Lower lobe of right lung (tissue), 2 donors: ENCODE data around the gene LYSET. TPM values are rescaled to one million over a fixed set of nuclear protein-coding genes. Genes with fewer than 3 reads are reported as not detected.
A peak's percentile ranks its signal among the peaks of the same experiment; 100 is the strongest.

ENCODE experiments used
- ATAC-seq, 2 donors: fragments of 200-7000 bp; cut with Tn5 transposase; one replicate each; pipeline ENCODE4 v1.9.1; 2020 to 2022; ENCODE audit warnings: mild to moderate bottlenecking in 2 of 2, moderate library complexity in 2 of 2
- DNase-seq: peaks from one replicate; pipeline ENCODE4 v3.0.0-alpha.2; 2020
- H3K27ac ChIP-seq: fragments of 200-600 bp; one replicate; pipeline ENCODE4 v1.8.0; 2022
- H3K27me3 ChIP-seq: fragments of 200-600 bp; one replicate; pipeline ENCODE4 v1.8.0; 2022; ENCODE audit warnings: low read depth
- H3K36me3 ChIP-seq: fragments of 200-600 bp; one replicate; pipeline ENCODE4 v1.8.0; 2022; ENCODE audit warnings: mild to moderate bottlenecking
- H3K4me1 ChIP-seq: fragments of 200-600 bp; one replicate; pipeline ENCODE4 v1.8.0; 2022
- H3K4me3 ChIP-seq: fragments of 200-600 bp; one replicate; pipeline ENCODE4 v1.8.0; 2022; ENCODE audit warnings: mild to moderate bottlenecking
- H3K9me3 ChIP-seq: fragments of 200-600 bp; one replicate; pipeline ENCODE4 v1.8.0; 2022
- CTCF ChIP-seq: fragments of 200-600 bp; IDR thresholded peaks from one replicate; pipeline ENCODE4 v1.8.0; 2022; ENCODE audit warnings: antibody characterized with exemption, mild to moderate bottlenecking
- intact Hi-C: fragments of 100-400 bp; cut with DNase I; formaldehyde crosslinking; loops from one replicate; pipeline ENCODE4 v1.11.0; 2022
- total RNA-seq: library from RNA; stranded (reverse); fragmentation: NEBNext Ultra II Directional; extraction: Animal tissue kit (Norgen Biotek cat#: 25700); gene quantifications from one replicate; pipeline ENCODE4 v1.2.1, GENCODE V29; 2021
- donor health status: DM: no; HTN: yes; CAD: no; lungs with severe emphysema.

Gene LYSET
- total RNA-seq, 1 donor from 2014 or later: 43.9 TPM

GRCh38 chr14:93207468-93208308 is 22.6 kb downstream of the LYSET start:
- ATAC-seq (peak; percentile 79 to 83), DNase-seq (no peak)
- Histone ChIP-seq H3K27me3 (no peaks in the 10 kb centered on the region), H3K36me3 (peaks cover 22% of the 10 kb centered on the region), H3K9me3 (no peaks in the 10 kb centered on the region), H3K27ac (peak overlapping the region; percentile 89), H3K4me3 (peak overlapping the region; percentile 82), H3K4me1 (peaks cover 27% of the 10 kb centered on the region)
- intact Hi-C loops: no loop called here
- TF ChIP-seq CTCF: peak; percentile 27

GRCh38 chr14:93212432-93212831 is 27.3 kb downstream of the LYSET start:
- no peaks in the 10 kb centered on the region for H3K27me3 ChIP-seq
- no peak overlapping the region for H3K4me3 ChIP-seq
- H3K4me1 ChIP-seq: peaks cover 15% of the 10 kb centered on the region
- intact Hi-C loops: no loop called here
- no peak for DNase-seq
- no peak overlapping the region for H3K27ac ChIP-seq
- H3K9me3 ChIP-seq: no peaks in the 10 kb centered on the region
- ATAC-seq: no peak
- no peak for TF ChIP-seq CTCF
- H3K36me3 ChIP-seq: peaks cover 69% of the 10 kb centered on the region

- no peak for TF ChIP-seq CTCF
- no peaks in the 10 kb centered on the region for H3K9me3 ChIP-seq
- intact Hi-C loops: no loop called here
- no peaks in the 10 kb centered on the region for H3K4me1 ChIP-seq
- H3K27me3 ChIP-seq: no peaks in the 10 kb centered on the region
- H3K27ac ChIP-seq: no peak overlapping the region
- no peak for ATAC-seq
- H3K4me3 ChIP-seq: no peak overlapping the region
- DNase-seq: no peak
- peaks cover 88% of the 10 kb centered on the region for H3K36me3 ChIP-seq
Observed at GRCh38 chr14:93214598-93214997, 29.5 kb downstream of the LYSET start.

GRCh38 chr14:93219103-93219726 is 34.1 kb downstream of the LYSET start:
- peak; percentile 48 for TF ChIP-seq CTCF
- H3K9me3 ChIP-seq: no peaks in the 10 kb centered on the region
- no peaks in the 10 kb centered on the region for H3K4me1 ChIP-seq
- no peaks in the 10 kb centered on the region for H3K27me3 ChIP-seq
- H3K4me3 ChIP-seq: no peak overlapping the region
- ATAC-seq: peak in 1 of 2 donors; percentile 68
- no peak for DNase-seq
- H3K36me3 ChIP-seq: peaks cover 98% of the 10 kb centered on the region
- intact Hi-C loops: no loop called here
- no peak overlapping the region for H3K27ac ChIP-seq

GRCh38 chr14:93220509-93220908 is 35.4 kb downstream of the LYSET start:
- Histone ChIP-seq H3K4me3 (no peak overlapping the region), H3K9me3 (no peaks in the 10 kb centered on the region), H3K27me3 (no peaks in the 10 kb centered on the region), H3K27ac (no peak overlapping the region), H3K36me3 (peaks cover 98% of the 10 kb centered on the region), H3K4me1 (no peaks in the 10 kb centered on the region)
- no peak for TF ChIP-seq CTCF
- DNase-seq (no peak), ATAC-seq (no peak)
- intact Hi-C loops: no loop called here
